ENCODE measurements around the gene LRRC23.

DNA sequence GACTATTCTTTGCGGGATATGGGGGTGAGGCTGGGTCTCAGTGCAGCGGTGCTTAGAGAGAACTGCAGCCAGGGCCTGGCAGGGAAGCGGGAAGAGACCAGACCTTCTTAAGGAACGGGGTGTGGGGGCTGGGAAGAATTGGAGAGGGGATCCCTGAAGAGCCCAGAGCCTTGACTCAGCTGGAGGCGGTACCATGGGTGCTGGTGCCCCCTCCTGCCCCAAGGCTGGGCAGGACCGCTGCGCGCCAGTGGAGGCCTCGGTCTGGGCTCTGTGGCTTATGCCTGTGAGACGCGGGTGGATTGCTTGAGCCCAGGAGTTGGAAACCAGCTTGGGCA, 37.7 kb downstream of the LRRC23 start:
- TF ChIP-seq FOSL2 (IDR thresholded peaks at IDR 0.05) (no peak), FOSL2 (CRISPR knock-in tag; IDR thresholded peaks at IDR 0.05) (no peak), CTCF (IDR thresholded peaks at IDR 0.05) (no peak), NFE2L2 (conservative IDR thresholded peaks at IDR 0.05; ENCODE audit: low read length) (no peak)

Measured in A549 (cell line).